Keratinocyte (primary cell): ENCODE results near the gene CTDSPL. TPM values are rescaled to one million over a fixed set of nuclear protein-coding genes. Genes with fewer than 3 reads are reported as not detected.

Source experiments
- DNase-seq: peaks from one replicate; pipeline ENCODE4 v3.0.0-alpha.2; 2011; ENCODE audit warnings: low read depth, missing footprints, low spot score
- FAIRE-seq: peaks from 2 replicates; lab custom pipeline; 2011; peaks lifted over from hg19 to GRCh38; lab: Jason Lieb, UNC
- H2AFZ ChIP-seq: 2 replicates; pipeline ENCODE4 v1.6.0; 2012; ENCODE audit warnings: low read length, control low read depth, inconsistent platforms; ENCODE audit not compliant: control insufficient read depth
- H3K27ac ChIP-seq: 2 replicates; pipeline ENCODE4 v1.5.1; 2011; ENCODE audit warnings: low read length; ENCODE audit not compliant: control insufficient read depth, insufficient read depth
- H3K27me3 ChIP-seq: 3 replicates; pipeline ENCODE4 v1.6.0; 2011; ENCODE audit warnings: low read length; ENCODE audit not compliant: control insufficient read depth, insufficient read depth; ENCODE audit errors: extremely low read depth
- H3K36me3 ChIP-seq, 2 experiments: 2 replicates in 1 of 2; 3 replicates in 1 of 2; pipeline ENCODE4 v1.5.1; 2011; ENCODE audit warnings: low read length in 2 of 2, mild to moderate bottlenecking in 1 of 2; ENCODE audit not compliant: control insufficient read depth in 2 of 2, insufficient read depth in 2 of 2; ENCODE audit errors: extremely low read depth in 1 of 2
- H3K4me1 ChIP-seq: 3 replicates; pipeline ENCODE4 v1.5.1; 2011; ENCODE audit warnings: low read length; ENCODE audit not compliant: control insufficient read depth, insufficient read depth; ENCODE audit errors: extremely low read depth
- H3K4me2 ChIP-seq: 3 replicates; pipeline ENCODE4 v1.6.0; 2011; ENCODE audit warnings: low read depth, low read length; ENCODE audit not compliant: control insufficient read depth, insufficient read depth; ENCODE audit errors: extremely low read depth
- H3K4me3 ChIP-seq, 3 experiments: fragments of 200-600 bp in 1 of 3; sonication (generic) in 1 of 3; 2 replicates in 2 of 3; 3 replicates in 1 of 3; pipeline ENCODE4 v1.5.1; 2011 to 2016; ENCODE audit warnings: low read length in 3 of 3, mild to moderate bottlenecking in 3 of 3, control low read depth in 2 of 3, inconsistent platforms in 1 of 3, low read depth in 1 of 3, mixed read lengths in 1 of 3, mixed run types in 1 of 3, moderate library complexity in 1 of 3; ENCODE audit not compliant: control insufficient read depth in 2 of 3, insufficient read depth in 2 of 3; ENCODE audit errors: extremely low read depth in 1 of 3
- H3K79me2 ChIP-seq: 2 replicates; pipeline ENCODE4 v1.6.0; 2012; ENCODE audit warnings: low read length; ENCODE audit not compliant: control insufficient read depth, insufficient read depth
- H3K9ac ChIP-seq: 3 replicates; pipeline ENCODE4 v1.6.0; 2011; ENCODE audit warnings: low read length; ENCODE audit not compliant: control insufficient read depth, insufficient read depth; ENCODE audit errors: extremely low read depth
- H3K9me1 ChIP-seq: 3 replicates; pipeline ENCODE4 v1.6.0; 2011; ENCODE audit warnings: low read length; ENCODE audit not compliant: control insufficient read depth, insufficient read depth; ENCODE audit errors: extremely low read depth
- H3K9me3 ChIP-seq: 2 replicates; pipeline ENCODE4 v1.5.1; 2012; ENCODE audit warnings: low read depth, low read length; ENCODE audit not compliant: control insufficient read depth
- H4K20me1 ChIP-seq: 3 replicates; pipeline ENCODE4 v1.6.0; 2011; ENCODE audit warnings: low read length; ENCODE audit not compliant: control insufficient read depth, insufficient read depth; ENCODE audit errors: extremely low read depth
- CTCF ChIP-seq, 3 experiments: IDR thresholded peaks in 1 of 3; conservative IDR thresholded peaks in 1 of 3; optimal IDR thresholded peaks in 1 of 3; 2 replicates in 2 of 3; 3 replicates in 1 of 3; pipeline versions ENCODE3 to v1.5.1; 2011; ENCODE audit warnings: low read length in 3 of 3, mild to moderate bottlenecking in 3 of 3, moderate library complexity in 2 of 3, control low read depth in 1 of 3, inconsistent platforms in 1 of 3; ENCODE audit not compliant: insufficient read depth in 2 of 3; ENCODE audit errors: extremely low read depth in 1 of 3
- EZH2 ChIP-seq: IDR thresholded peaks from one replicate; pipeline ENCODE4 v1.6.1; 2012; ENCODE audit warnings: inconsistent platforms, mild to moderate bottlenecking, low read length, moderate library complexity
- dilution Hi-C: fragments of 300-500 bp; cut with MboI; formaldehyde crosslinking; loops from one replicate; pipeline ENCODE4 v1.7.0; 2020; ENCODE audit warnings: low sequenced_read_pairs; ENCODE audit not compliant: extremely low pct_ligation_motif_present
- polyA plus RNA-seq, 5 experiments: library from polyadenylated mRNA; depleted of rRNA in 3 of 5; stranded (reverse) in 3 of 5; stranded (forward) in 1 of 5; unstranded in 1 of 5; fragments of >200 nt; gene quantifications; 1 replicate in 1 of 5; 2 replicates in 3 of 5; 3 replicates in 1 of 5; pipeline versions ENCODE4 v1.2.1 to v1.2.3, GENCODE V29; 2011 to 2012; ENCODE audit warnings: missing spikeins in 2 of 5, low read depth in 1 of 5, low replicate concordance in 1 of 5

Gene CTDSPL
- polyA plus RNA-seq, 1 donor (not counting 4 experiments of a cell fraction or from before 2014, with no cell fraction given), result 83.2 TPM

DNA sequence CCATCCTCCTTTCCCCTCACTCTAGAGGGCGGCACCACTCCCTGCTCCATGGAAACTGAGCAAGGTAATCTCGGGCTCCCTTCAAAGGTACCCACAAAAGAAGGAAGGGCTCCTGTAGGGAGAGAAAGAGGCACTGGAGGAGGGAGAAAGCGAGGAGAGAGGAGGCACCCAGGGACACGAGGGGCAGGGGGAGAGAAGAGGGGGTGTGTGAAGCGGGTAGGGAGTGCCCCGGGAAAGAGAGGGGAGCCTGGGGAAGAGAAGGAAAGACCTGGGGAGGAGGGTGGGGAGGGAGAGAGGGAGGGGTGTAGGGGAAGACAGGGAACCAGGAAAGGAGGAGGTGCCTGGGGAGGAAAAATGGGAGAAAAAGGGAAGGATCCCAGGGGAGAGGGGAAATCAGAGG is 129.4 kb downstream of the CTDSPL start:
- Histone ChIP-seq H3K36me3 (no peaks in the 10 kb centered on the region), H3K79me2 (no peaks in the 10 kb centered on the region), H3K4me2 (no peak overlapping the region), H3K9me3 (no peaks in the 10 kb centered on the region), H3K27me3 (no peaks in the 10 kb centered on the region), H4K20me1 (no peaks in the 10 kb centered on the region), H3K27ac (no peak overlapping the region), H3K9me1 (no peaks in the 10 kb centered on the region), H3K4me3 (no peak overlapping the region), H2AFZ (no peak overlapping the region), H3K9ac (no peak overlapping the region), H3K4me1 (peaks cover 19% of the 10 kb centered on the region)
- no peak for DNase-seq
- no peak for FAIRE-seq
- dilution Hi-C loops, result no loop called here
- TF ChIP-seq CTCF (optimal IDR thresholded peaks at IDR 0.05 in 1 of 3, IDR thresholded peaks at IDR 0.05 in 1 of 3, conservative IDR thresholded peaks at IDR 0.05 in 1 of 3; ENCODE audit: extremely low read depth in 1 of 3, insufficient read depth in 2 of 3, low read length in 3 of 3) (no peak), EZH2 (no peak)

GRCh38 chr3:37991823-37992222 is 130.1 kb downstream of the CTDSPL start:
- Histone ChIP-seq H2AFZ (no peak overlapping the region), H3K27ac (no peak overlapping the region), H3K27me3 (no peaks in the 10 kb centered on the region), H3K79me2 (no peaks in the 10 kb centered on the region), H3K4me2 (no peak overlapping the region), H3K9me1 (no peaks in the 10 kb centered on the region), H3K9me3 (no peaks in the 10 kb centered on the region), H3K4me1 (peaks cover 19% of the 10 kb centered on the region), H3K36me3 (no peaks in the 10 kb centered on the region), H3K9ac (no peak overlapping the region), H4K20me1 (no peaks in the 10 kb centered on the region), H3K4me3 (no peak overlapping the region)
- no peak for DNase-seq
- no peak for FAIRE-seq
- dilution Hi-C loops, result no loop called here
- no peak for TF ChIP-seq EZH2
- no peak for TF ChIP-seq CTCF (optimal IDR thresholded peaks at IDR 0.05 in 1 of 3, IDR thresholded peaks at IDR 0.05 in 1 of 3, conservative IDR thresholded peaks at IDR 0.05 in 1 of 3; ENCODE audit: extremely low read depth in 1 of 3, insufficient read depth in 2 of 3, low read length in 3 of 3)
